Measurements from ENCODE around the gene FPR2. TPM values are rescaled to one million over a fixed set of nuclear protein-coding genes. Genes with fewer than 3 reads are reported as not detected.

The FPR2 gene
- total and polyA plus RNA-seq, 9 donors, result 0.21 to 2.4 (median 0.95) TPM

GRCh38 chr19:51794885-51795490 lies 34.0 kb downstream of the FPR2 start, which contains the start of gene FPR3:
Gene FPR3 (plus strand): TSS chr19:51795157. CDS start chr19:51823749, 28,592 bp downstream.
- 11 to 17% (median 16%) methylated on average over 2 of the region's 2 CpGs for WGBS, 3 donors
- Histone ChIP-seq H3K4me3 (no peak within 1 kb of the TSS), H3K4me1 (ENCODE audit: insufficient read depth) (peaks cover 11% of the 10 kb centered on the region), H3K27me3 (no peaks in the 10 kb centered on the region), H3K36me3 (no peaks in the 10 kb centered on the region), H3K9me3 (no peaks in the 10 kb centered on the region), H3K27ac (no peak within 1 kb of the TSS)
- no peak for DNase-seq
- no peak for TF ChIP-seq POLR2A (IDR thresholded peaks at IDR 0.05)
- no peak for TF ChIP-seq EP300 (IDR thresholded peaks at IDR 0.05)
- TF ChIP-seq CTCF (IDR thresholded peaks at IDR 0.05), result no peak
- intact Hi-C loops (cut with DNase I), result no loop called here

GRCh38 chr19:51796195-51796679 lies 35.3 kb downstream of the FPR2 start:
- WGBS, 3 donors, result 86 to 93% (median 92%) methylated on average over 8 of the region's 8 CpGs
- no peaks in the 10 kb centered on the region for H3K9me3 ChIP-seq

GRCh38 chr19:51797480-51797879 lies 36.5 kb downstream of the FPR2 start:
- no peak for TF ChIP-seq CTCF (IDR thresholded peaks at IDR 0.05)
- TF ChIP-seq EP300 (IDR thresholded peaks at IDR 0.05), result no peak
- no peak for TF ChIP-seq POLR2A (IDR thresholded peaks at IDR 0.05)
- Histone ChIP-seq H3K4me3 (no peak overlapping the region), H3K9me3 (no peaks in the 10 kb centered on the region), H3K4me1 (ENCODE audit: insufficient read depth) (peaks cover 16% of the 10 kb centered on the region), H3K27me3 (no peaks in the 10 kb centered on the region), H3K36me3 (no peaks in the 10 kb centered on the region), H3K27ac (no peak overlapping the region)
- WGBS, 3 donors, result 66 to 72% (median 71%) methylated on average over 5 of the region's 5 CpGs
- intact Hi-C loops (cut with DNase I), result no loop called here
- DNase-seq, result no peak

More at GRCh38 chr19:51796195-51796679, 35.3 kb downstream of the FPR2 start:
- Histone ChIP-seq H3K27me3 (no peaks in the 10 kb centered on the region), H3K36me3 (no peaks in the 10 kb centered on the region), H3K4me3 (no peak overlapping the region), H3K4me1 (ENCODE audit: insufficient read depth) (peaks cover 16% of the 10 kb centered on the region), H3K27ac (no peak overlapping the region)
- TF ChIP-seq POLR2A (IDR thresholded peaks at IDR 0.05), result no peak
- TF ChIP-seq CTCF (IDR thresholded peaks at IDR 0.05), result no peak
- TF ChIP-seq EP300 (IDR thresholded peaks at IDR 0.05), result no peak
- DNase-seq, result no peak
- intact Hi-C loops (cut with DNase I), result no loop called here

GRCh38 chr19:51798062-51798461 lies 37.1 kb downstream of the FPR2 start:
- Histone ChIP-seq H3K27me3 (no peaks in the 10 kb centered on the region), H3K9me3 (no peaks in the 10 kb centered on the region), H3K36me3 (no peaks in the 10 kb centered on the region), H3K27ac (no peak overlapping the region), H3K4me1 (ENCODE audit: insufficient read depth) (peaks cover 16% of the 10 kb centered on the region), H3K4me3 (no peak overlapping the region)
- TF ChIP-seq EP300 (IDR thresholded peaks at IDR 0.05) (no peak), POLR2A (IDR thresholded peaks at IDR 0.05) (no peak), CTCF (IDR thresholded peaks at IDR 0.05) (no peak)
- 59 to 65% (median 60%) methylated on average over 3 of the region's 3 CpGs for WGBS, 3 donors
- DNase-seq, result no peak
- intact Hi-C loops (cut with DNase I), result no loop called here

All from ovary (tissue), 9 donors.